Osteoblast (primary cell): ENCODE measurements around the gene NUDT3. TPM values are rescaled to one million over a fixed set of nuclear protein-coding genes. Genes with fewer than 3 reads are reported as not detected.
"Not testable (repeated sequence)": the region's sequence is repeated elsewhere in the genome, so short reads cannot be mapped to it uniquely, and the experiment has no call there.

Source experiments
- DNase-seq: peaks from one replicate; pipeline ENCODE4 v3.0.0; 2011; ENCODE audit warnings: low spot score, mixed read lengths; ENCODE audit not compliant: insufficient read length; ENCODE audit errors: missing footprints
- H2AFZ ChIP-seq: 2 replicates; pipeline ENCODE4 v1.6.0; 2011; ENCODE audit warnings: mild to moderate bottlenecking, low read length
- H3K27ac ChIP-seq: 2 replicates; pipeline ENCODE4 v1.5.1; 2011; ENCODE audit warnings: mild to moderate bottlenecking, low read depth, low read length, moderate library complexity
- H3K27me3 ChIP-seq: 2 replicates; pipeline ENCODE4 v1.6.0; 2012; ENCODE audit warnings: mild to moderate bottlenecking, control low read depth, inconsistent platforms, low read length, moderate library complexity; ENCODE audit not compliant: insufficient read depth
- H3K36me3 ChIP-seq: 2 replicates; pipeline ENCODE4 v1.5.1; 2011; ENCODE audit warnings: mild to moderate bottlenecking, low read length, control low read depth, moderate library complexity; ENCODE audit not compliant: insufficient read depth
- H3K4me1 ChIP-seq: 2 replicates; pipeline ENCODE4 v1.5.1; 2011; ENCODE audit warnings: mild to moderate bottlenecking, low read length, control low read depth, moderate library complexity; ENCODE audit not compliant: insufficient read depth
- H3K4me2 ChIP-seq: 2 replicates; pipeline ENCODE4 v1.6.0; 2011; ENCODE audit warnings: mild to moderate bottlenecking, low read length; ENCODE audit not compliant: insufficient read depth
- H3K4me3 ChIP-seq: fragments of 200-600 bp; sonication (generic); 3 replicates; pipeline ENCODE4 v1.5.1; 2012; ENCODE audit warnings: mild to moderate bottlenecking, low read length, inconsistent platforms; ENCODE audit not compliant: insufficient read depth
- H3K79me2 ChIP-seq: 2 replicates; pipeline ENCODE4 v1.6.0; 2012; ENCODE audit warnings: mild to moderate bottlenecking, low read length, control low read depth, inconsistent platforms; ENCODE audit not compliant: insufficient read depth
- H3K9me3 ChIP-seq: 2 replicates; pipeline ENCODE4 v1.5.1; 2011; ENCODE audit warnings: low read depth, low read length, control low read depth
- H4K20me1 ChIP-seq: 2 replicates; pipeline ENCODE4 v1.6.0; 2012; ENCODE audit warnings: mild to moderate bottlenecking, low read length, control low read depth; ENCODE audit not compliant: insufficient read depth
- CTCF ChIP-seq: IDR thresholded peaks from 2 replicates; pipeline ENCODE4 v1.5.1; 2011; ENCODE audit warnings: mild to moderate bottlenecking, low read depth, low read length, moderate library complexity; ENCODE audit errors: extremely low read depth
- total RNA-seq: library from RNA; depleted of rRNA; stranded (reverse); fragments of >200 nt; gene quantifications from 2 replicates; pipeline ENCODE4 v1.2.3, GENCODE V29; 2012

Gene NUDT3
- total RNA-seq, 1 donor: 37.6 TPM

GRCh38 chr6:34358389-34358905 is 34.0 kb downstream of the NUDT3 start:
- H4K20me1 ChIP-seq: peaks cover 53% of the 10 kb centered on the region
- no peaks in the 10 kb centered on the region for H3K9me3 ChIP-seq
- peak overlapping the region; percentile 44 for H3K4me2 ChIP-seq
- H3K27ac ChIP-seq: no peak overlapping the region
- H3K27me3 ChIP-seq: no peaks in the 10 kb centered on the region
- no peaks in the 10 kb centered on the region for H3K36me3 ChIP-seq
- peaks cover 70% of the 10 kb centered on the region for H3K79me2 ChIP-seq
- peaks cover 38% of the 10 kb centered on the region for H3K4me1 ChIP-seq
- no peak for TF ChIP-seq CTCF
- no peak overlapping the region for H3K4me3 ChIP-seq
- no peak overlapping the region for H2AFZ ChIP-seq
- DNase-seq: peak; percentile 66

GRCh38 chr6:34357937-34358336 is 34.5 kb downstream of the NUDT3 start:
- Histone ChIP-seq H4K20me1 (peaks cover 50% of the 10 kb centered on the region), H3K36me3 (no peaks in the 10 kb centered on the region), H3K9me3 (no peaks in the 10 kb centered on the region), H3K27ac (no peak overlapping the region), H3K4me3 (no peak overlapping the region), H3K4me2 (no peak overlapping the region), H3K4me1 (peaks cover 35% of the 10 kb centered on the region), H3K27me3 (no peaks in the 10 kb centered on the region), H3K79me2 (peaks cover 70% of the 10 kb centered on the region), H2AFZ (no peak overlapping the region)
- peak; percentile 54 for DNase-seq
- no peak for TF ChIP-seq CTCF

DNA sequence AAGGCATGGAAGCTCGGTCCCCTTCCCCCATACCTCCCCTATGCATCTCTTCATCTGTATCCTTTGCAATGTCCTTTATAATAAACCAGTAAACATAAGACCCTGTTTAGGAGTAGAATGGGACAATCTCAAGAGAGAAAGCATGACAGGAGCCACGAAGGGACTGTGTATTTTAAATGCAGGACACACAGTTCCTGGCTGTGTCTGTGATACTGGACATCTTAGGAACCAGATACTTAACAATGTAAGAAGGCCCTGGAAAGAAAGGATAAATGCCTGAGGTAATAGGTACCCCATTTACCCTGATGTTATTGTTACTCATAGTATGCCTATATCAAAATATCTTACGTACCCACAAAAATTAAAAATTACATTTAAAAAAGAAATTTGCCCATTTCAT is 36.6 kb downstream of the NUDT3 start:
- Histone ChIP-seq H3K36me3 (no peaks in the 10 kb centered on the region), H3K27me3 (no peaks in the 10 kb centered on the region), H3K4me3 (no peak overlapping the region), H3K79me2 (peaks cover 67% of the 10 kb centered on the region), H4K20me1 (peaks cover 41% of the 10 kb centered on the region), H3K4me2 (no peak overlapping the region), H3K27ac (no peak overlapping the region), H3K9me3 (no peaks in the 10 kb centered on the region), H2AFZ (no peak overlapping the region), H3K4me1 (peaks cover 35% of the 10 kb centered on the region)
- TF ChIP-seq CTCF: no peak
- no peak for DNase-seq

DNA sequence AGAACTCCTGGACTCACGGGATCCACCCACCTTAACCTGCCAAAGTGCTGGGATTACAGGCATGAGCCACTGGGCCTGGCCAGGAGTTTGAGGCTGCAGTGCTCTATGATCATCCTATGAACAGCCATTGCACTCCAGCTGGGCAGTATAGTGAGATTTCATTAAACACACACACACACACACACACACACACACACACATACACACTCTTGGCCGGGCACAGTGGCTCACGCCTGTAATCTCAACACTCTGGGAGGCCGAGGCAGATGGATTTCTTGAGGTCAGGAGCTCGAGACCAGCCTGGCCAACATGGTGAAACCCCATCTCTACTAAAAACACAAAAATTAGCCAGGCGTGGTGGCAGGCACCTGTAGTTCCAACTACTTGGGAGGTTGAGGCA is 38.2 kb downstream of the NUDT3 start:
- peaks cover 78% of the 10 kb centered on the region for H3K79me2 ChIP-seq
- H3K4me3 ChIP-seq, H3K4me2 ChIP-seq, H3K36me3 ChIP-seq, DNase-seq, H3K9me3 ChIP-seq, H3K27ac ChIP-seq, H3K27me3 ChIP-seq, H2AFZ ChIP-seq: not testable (repeated sequence)
- peaks cover 47% of the 10 kb centered on the region for H4K20me1 ChIP-seq
- H3K4me1 ChIP-seq: peaks cover 25% of the 10 kb centered on the region

DNA sequence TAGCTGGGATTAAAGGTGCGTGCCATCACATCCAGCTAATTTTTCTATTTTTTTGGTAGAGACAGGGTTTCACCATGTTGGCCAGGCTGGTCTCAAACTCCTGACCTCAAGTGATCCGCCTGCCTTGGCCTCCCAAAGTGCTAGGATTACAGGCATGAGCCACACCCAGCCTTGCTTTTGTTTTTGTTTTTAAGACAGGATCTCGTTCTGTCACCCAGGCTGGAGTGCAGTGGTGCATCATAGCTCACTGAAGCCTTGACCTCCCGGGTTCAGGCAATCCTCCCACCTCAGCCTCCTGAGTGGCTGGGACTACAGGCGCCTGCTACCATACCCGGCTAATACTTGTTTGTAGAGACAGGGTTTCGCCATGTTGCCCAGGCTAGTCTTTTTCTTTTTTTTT is 38.9 kb downstream of the NUDT3 start:
- not testable (repeated sequence) for H3K4me2 ChIP-seq, DNase-seq, H3K9me3 ChIP-seq, H3K27me3 ChIP-seq, H3K4me3 ChIP-seq, H2AFZ ChIP-seq, H3K36me3 ChIP-seq, H3K27ac ChIP-seq
- Histone ChIP-seq H3K4me1 (peaks cover 21% of the 10 kb centered on the region), H3K79me2 (peaks cover 77% of the 10 kb centered on the region), H4K20me1 (peaks cover 41% of the 10 kb centered on the region)
